Astrocyte (in vitro differentiated cells and primary cell): ENCODE data around the gene MON2.

Source experiments
- EZH2 ChIP-seq: IDR thresholded peaks from 2 replicates; pipeline ENCODE4 v1.6.1; 2012; ENCODE audit warnings: mild to moderate bottlenecking, low read length, inconsistent platforms; ENCODE audit not compliant: insufficient read depth
- TF ChIP-seq, protein P1 (sequence below): IDR thresholded peaks from 2 replicates; pipeline ENCODE4 v1.5.1; 2011; ENCODE audit warnings: low read depth, mild to moderate bottlenecking, inconsistent platforms, low read length, moderate library complexity; ENCODE audit not compliant: insufficient read depth

DNA sequence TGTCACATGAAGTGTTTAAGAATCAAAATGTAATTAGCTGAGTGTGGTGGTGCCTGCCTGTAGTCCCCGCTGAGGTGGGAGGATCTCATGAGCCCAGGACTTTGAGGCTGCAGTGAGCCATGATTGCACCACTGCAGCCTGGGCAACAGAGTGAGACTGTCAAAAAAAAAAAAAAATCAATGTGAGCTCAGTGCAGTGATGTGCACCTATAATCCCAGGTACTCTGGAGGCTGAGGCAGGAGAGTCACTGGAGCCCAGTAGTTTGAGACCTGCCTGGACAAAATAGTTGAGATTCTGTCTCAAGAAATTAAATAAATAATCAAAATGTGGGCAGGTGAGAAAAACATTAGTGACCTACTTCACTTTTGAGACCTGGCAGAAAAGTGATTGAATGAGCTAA lies 140.0 kb downstream of the MON2 start:
- TF ChIP-seq, protein P1, sequence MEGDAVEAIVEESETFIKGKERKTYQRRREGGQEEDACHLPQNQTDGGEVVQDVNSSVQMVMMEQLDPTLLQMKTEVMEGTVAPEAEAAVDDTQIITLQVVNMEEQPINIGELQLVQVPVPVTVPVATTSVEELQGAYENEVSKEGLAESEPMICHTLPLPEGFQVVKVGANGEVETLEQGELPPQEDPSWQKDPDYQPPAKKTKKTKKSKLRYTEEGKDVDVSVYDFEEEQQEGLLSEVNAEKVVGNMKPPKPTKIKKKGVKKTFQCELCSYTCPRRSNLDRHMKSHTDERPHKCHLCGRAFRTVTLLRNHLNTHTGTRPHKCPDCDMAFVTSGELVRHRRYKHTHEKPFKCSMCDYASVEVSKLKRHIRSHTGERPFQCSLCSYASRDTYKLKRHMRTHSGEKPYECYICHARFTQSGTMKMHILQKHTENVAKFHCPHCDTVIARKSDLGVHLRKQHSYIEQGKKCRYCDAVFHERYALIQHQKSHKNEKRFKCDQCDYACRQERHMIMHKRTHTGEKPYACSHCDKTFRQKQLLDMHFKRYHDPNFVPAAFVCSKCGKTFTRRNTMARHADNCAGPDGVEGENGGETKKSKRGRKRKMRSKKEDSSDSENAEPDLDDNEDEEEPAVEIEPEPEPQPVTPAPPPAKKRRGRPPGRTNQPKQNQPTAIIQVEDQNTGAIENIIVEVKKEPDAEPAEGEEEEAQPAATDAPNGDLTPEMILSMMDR, result no peak
- TF ChIP-seq EZH2, result no peak
